ENCODE results near the gene SCN1B. TPM values are rescaled to one million over a fixed set of nuclear protein-coding genes. Genes with fewer than 3 reads are reported as not detected.

SCN1B gene
- total RNA-seq, 2 donors from 2014 or later: 1.4 to 1.5 TPM

GRCh38 chr19:35025969-35026368, 4.3 kb upstream of the SCN1B start:
- Mint-ChIP-seq H3K4me1 (no peaks in the 10 kb centered on the region), H3K4me3 (no peak overlapping the region), H3K36me3 (ENCODE audit: low read depth) (peaks cover 63% of the 10 kb centered on the region), H3K27ac (no peak overlapping the region), H3K9me3 (no peaks in the 10 kb centered on the region), H3K27me3 (ENCODE audit: insufficient read depth) (peaks cover 4% of the 10 kb centered on the region)
- WGBS, 2 experiments (ENCODE audit: insufficient coverage in 1 of 2, insufficient read length in 1 of 2): 95% methylated on average over 4 to 21 of the region's 21 CpGs
- no peaks in the 10 kb centered on the region for H3K4me1 ChIP-seq (ENCODE audit: control insufficient read depth, insufficient read depth, low read length)
- peaks cover 10% of the 10 kb centered on the region for H3K27me3 ChIP-seq (ENCODE audit: control insufficient read depth, insufficient read depth, low read length, poor library complexity, severe bottlenecking)
- TF ChIP-seq CTCF (conservative IDR thresholded peaks at IDR 0.05): no peak
- no peak overlapping the region for H3K27ac ChIP-seq (ENCODE audit: low read depth, low read length)
- H3K9me3 ChIP-seq (ENCODE audit: control insufficient read depth, low read length): no peaks in the 10 kb centered on the region
- H3K4me3 ChIP-seq (ENCODE audit: low read length): no peak overlapping the region
- no peak overlapping the region for H3K9ac ChIP-seq (ENCODE audit: extremely low read depth, low read length, poor library complexity, severe bottlenecking)
- DNase-seq: no peak
- H3K36me3 ChIP-seq (ENCODE audit: control insufficient read depth, insufficient read depth, low read length): peaks cover 58% of the 10 kb centered on the region

GRCh38 chr19:35026418-35026817, 3.9 kb upstream of the SCN1B start:
- H3K27me3 Mint-ChIP-seq (ENCODE audit: insufficient read depth): peaks cover 8% of the 10 kb centered on the region
- peaks cover 4% of the 10 kb centered on the region for H3K4me1 Mint-ChIP-seq
- H3K9me3 ChIP-seq (ENCODE audit: control insufficient read depth, low read length): no peaks in the 10 kb centered on the region
- no peak overlapping the region for H3K27ac ChIP-seq (ENCODE audit: low read depth, low read length)
- H3K4me3 Mint-ChIP-seq: no peak overlapping the region
- TF ChIP-seq CTCF (conservative IDR thresholded peaks at IDR 0.05): no peak
- no peak overlapping the region for H3K4me3 ChIP-seq (ENCODE audit: low read length)
- 87 to 93% methylated on average over 5 to 6 of the region's 6 CpGs for WGBS, 2 experiments (ENCODE audit: insufficient coverage in 1 of 2, insufficient read length in 1 of 2)
- H3K4me1 ChIP-seq (ENCODE audit: control insufficient read depth, insufficient read depth, low read length): no peaks in the 10 kb centered on the region
- no peak overlapping the region for H3K27ac Mint-ChIP-seq
- peaks cover 54% of the 10 kb centered on the region for H3K36me3 ChIP-seq (ENCODE audit: control insufficient read depth, insufficient read depth, low read length)
- no peak overlapping the region for H3K9ac ChIP-seq (ENCODE audit: extremely low read depth, low read length, poor library complexity, severe bottlenecking)
- H3K36me3 Mint-ChIP-seq (ENCODE audit: low read depth): peaks cover 58% of the 10 kb centered on the region
- no peaks in the 10 kb centered on the region for H3K9me3 Mint-ChIP-seq
- H3K27me3 ChIP-seq (ENCODE audit: control insufficient read depth, insufficient read depth, low read length, poor library complexity, severe bottlenecking): peaks cover 15% of the 10 kb centered on the region
- no peak for DNase-seq

- H3K27ac ChIP-seq (ENCODE audit: low read depth, low read length): no peak overlapping the region
- H3K27me3 Mint-ChIP-seq (ENCODE audit: insufficient read depth): peaks cover 14% of the 10 kb centered on the region
- no peak overlapping the region for H3K27ac Mint-ChIP-seq
- 88 to 97% methylated on average over 5 to 8 of the region's 8 CpGs for WGBS, 2 experiments (ENCODE audit: insufficient coverage in 1 of 2, insufficient read length in 1 of 2)
- H3K9me3 Mint-ChIP-seq: no peaks in the 10 kb centered on the region
- H3K9ac ChIP-seq (ENCODE audit: extremely low read depth, low read length, poor library complexity, severe bottlenecking): no peak overlapping the region
- no peak for DNase-seq
- peaks cover 53% of the 10 kb centered on the region for H3K36me3 ChIP-seq (ENCODE audit: control insufficient read depth, insufficient read depth, low read length)
- H3K9me3 ChIP-seq (ENCODE audit: control insufficient read depth, low read length): no peaks in the 10 kb centered on the region
- peaks cover 55% of the 10 kb centered on the region for H3K36me3 Mint-ChIP-seq (ENCODE audit: low read depth)
- peaks cover 21% of the 10 kb centered on the region for H3K27me3 ChIP-seq (ENCODE audit: control insufficient read depth, insufficient read depth, low read length, poor library complexity, severe bottlenecking)
- no peak overlapping the region for H3K4me3 ChIP-seq (ENCODE audit: low read length)
- no peak for TF ChIP-seq CTCF (conservative IDR thresholded peaks at IDR 0.05)
- H3K4me1 ChIP-seq (ENCODE audit: control insufficient read depth, insufficient read depth, low read length): no peaks in the 10 kb centered on the region
- peaks cover 6% of the 10 kb centered on the region for H3K4me1 Mint-ChIP-seq
- no peak overlapping the region for H3K4me3 Mint-ChIP-seq
Measured at GRCh38 chr19:35027009-35027408, 3.3 kb upstream of the SCN1B start.

All from endodermal cell (in vitro differentiated cells).